IPS-18a (cell line): Measurements from ENCODE around the gene TMEM164.

Experiments used
- H3K27ac ChIP-seq: one replicate; pipeline ENCODE4 v1.5.1; 2013; ENCODE audit warnings: low read length
- H3K27me3 ChIP-seq: one replicate; pipeline ENCODE4 v1.6.1; 2013; ENCODE audit warnings: mild to moderate bottlenecking, low read length; ENCODE audit not compliant: control insufficient read depth, insufficient read depth
- H3K36me3 ChIP-seq: one replicate; pipeline ENCODE4 v1.6.1; 2013; ENCODE audit warnings: low read depth, low read length; ENCODE audit not compliant: control insufficient read depth
- H3K4me1 ChIP-seq: one replicate; pipeline ENCODE4 v1.6.1; 2013; ENCODE audit warnings: low read depth, low read length; ENCODE audit not compliant: control insufficient read depth
- H3K4me3 ChIP-seq: one replicate; pipeline ENCODE4 v1.5.1; 2013; ENCODE audit warnings: low read length
- H3K9ac ChIP-seq: one replicate; pipeline ENCODE4 v1.6.1; 2013; ENCODE audit warnings: mild to moderate bottlenecking, low read length, moderate library complexity
- H3K9me3 ChIP-seq: one replicate; pipeline ENCODE4 v1.6.1; 2013; ENCODE audit warnings: low read depth, low read length; ENCODE audit not compliant: control insufficient read depth

The TMEM164 gene

DNA sequence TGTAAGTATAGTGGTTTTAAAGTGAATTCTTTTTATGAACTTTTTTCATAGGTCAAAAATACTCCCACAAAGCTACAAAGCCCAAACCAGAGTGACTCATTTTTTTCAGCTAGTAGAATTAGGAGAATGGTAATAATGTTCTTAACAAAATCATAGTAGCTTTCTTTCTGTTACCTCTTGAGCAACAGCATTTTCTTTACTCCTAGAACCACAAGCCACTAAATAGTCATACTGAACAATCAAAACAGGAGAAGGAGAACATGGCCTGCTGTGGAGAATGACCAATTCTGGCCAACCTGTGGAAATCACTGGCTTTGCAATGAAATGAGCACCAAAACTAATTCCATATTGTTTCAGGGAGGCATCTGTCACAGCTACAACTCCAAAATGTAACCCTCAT is 202.1 kb downstream of the TMEM164 start:
- peaks cover 10% of the 10 kb centered on the region for H3K36me3 ChIP-seq
- no peak overlapping the region for H3K9ac ChIP-seq
- H3K4me1 ChIP-seq: no peaks in the 10 kb centered on the region
- no peaks in the 10 kb centered on the region for H3K9me3 ChIP-seq
- H3K4me3 ChIP-seq: no peak overlapping the region
- H3K27ac ChIP-seq: no peak overlapping the region
- H3K27me3 ChIP-seq: no peaks in the 10 kb centered on the region

DNA sequence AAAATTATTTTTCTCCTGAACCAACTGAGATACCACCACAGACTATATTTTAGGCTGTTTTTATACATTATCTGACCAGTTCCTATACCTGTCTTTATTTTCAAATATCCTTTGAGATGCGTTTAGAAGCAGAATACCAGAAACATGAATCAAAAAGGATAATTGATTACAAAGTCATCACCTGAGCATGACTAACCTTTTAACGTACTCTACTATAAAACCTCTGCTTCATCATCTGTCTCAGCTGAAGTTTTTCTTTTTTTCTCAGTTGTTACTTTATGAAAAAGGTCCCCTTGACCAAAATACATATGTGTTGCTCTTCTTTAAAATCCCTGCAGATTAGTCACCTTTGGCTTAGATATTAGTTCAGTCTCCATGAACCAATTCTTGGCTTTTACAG is 205.2 kb downstream of the TMEM164 start:
- H3K9ac ChIP-seq: no peak overlapping the region
- peaks cover 6% of the 10 kb centered on the region for H3K4me1 ChIP-seq
- H3K36me3 ChIP-seq: no peaks in the 10 kb centered on the region
- no peak overlapping the region for H3K4me3 ChIP-seq
- no peaks in the 10 kb centered on the region for H3K27me3 ChIP-seq
- no peak overlapping the region for H3K27ac ChIP-seq
- H3K9me3 ChIP-seq: no peaks in the 10 kb centered on the region

DNA sequence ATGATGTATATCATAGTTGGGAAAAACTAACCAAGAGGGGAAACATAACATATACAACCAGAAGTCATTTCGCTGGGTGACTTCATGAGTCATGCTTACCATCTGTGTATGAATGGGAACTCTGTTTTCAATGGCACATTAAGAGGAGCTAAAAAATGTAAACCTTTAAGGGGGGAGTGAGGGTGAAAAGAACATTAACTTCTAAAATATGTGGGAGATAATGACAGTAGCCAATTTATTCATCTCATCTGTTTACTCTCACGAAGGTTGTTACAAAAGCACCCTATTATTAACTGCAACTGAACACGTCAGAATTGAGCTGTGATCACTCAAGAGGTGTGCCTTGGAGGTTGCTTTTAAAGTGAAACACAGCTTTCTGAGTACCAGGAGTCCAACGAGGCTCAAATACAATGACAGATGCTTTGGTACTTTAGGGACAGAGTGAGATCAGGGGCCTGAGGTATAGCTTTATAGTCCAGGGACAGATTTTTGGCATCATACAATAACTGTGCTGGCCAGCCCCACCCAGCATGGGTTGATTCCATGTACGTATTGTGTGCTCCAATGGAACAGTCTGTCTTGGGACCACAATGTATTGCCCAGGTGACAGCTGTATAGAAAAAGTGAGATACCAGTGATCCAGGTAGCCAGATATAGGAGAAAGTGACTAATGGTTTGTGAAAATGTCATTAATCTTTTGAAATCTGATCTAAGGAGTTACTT is 207.7 kb downstream of the TMEM164 start:
- H3K27me3 ChIP-seq: no peaks in the 10 kb centered on the region
- H3K4me3 ChIP-seq: no peak overlapping the region
- H3K9ac ChIP-seq: no peak overlapping the region
- H3K36me3 ChIP-seq: no peaks in the 10 kb centered on the region
- H3K27ac ChIP-seq: no peak overlapping the region
- H3K4me1 ChIP-seq: peaks cover 6% of the 10 kb centered on the region
- no peaks in the 10 kb centered on the region for H3K9me3 ChIP-seq

DNA sequence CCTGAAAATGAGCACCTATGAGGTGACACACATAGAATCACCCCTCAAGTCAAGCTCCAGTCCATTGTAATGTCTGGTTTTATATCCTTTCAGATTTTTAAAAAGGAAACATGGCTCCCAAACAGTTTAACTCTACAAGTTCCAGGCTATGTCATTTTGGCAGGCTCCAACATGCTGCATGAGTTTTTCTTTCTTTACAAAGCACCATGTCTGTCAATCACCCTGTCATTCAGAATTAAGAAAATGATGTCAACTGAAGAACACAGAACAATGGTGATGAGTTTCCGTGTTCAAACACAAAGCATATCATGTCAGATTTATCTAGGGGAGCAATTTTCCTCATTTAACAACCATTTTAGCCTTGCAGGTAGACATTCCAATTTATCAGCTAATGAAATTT is 208.4 kb downstream of the TMEM164 start:
- Histone ChIP-seq H3K27ac (no peak overlapping the region), H3K36me3 (no peaks in the 10 kb centered on the region), H3K4me1 (peaks cover 6% of the 10 kb centered on the region), H3K9ac (no peak overlapping the region), H3K9me3 (no peaks in the 10 kb centered on the region), H3K4me3 (no peak overlapping the region), H3K27me3 (no peaks in the 10 kb centered on the region)

DNA sequence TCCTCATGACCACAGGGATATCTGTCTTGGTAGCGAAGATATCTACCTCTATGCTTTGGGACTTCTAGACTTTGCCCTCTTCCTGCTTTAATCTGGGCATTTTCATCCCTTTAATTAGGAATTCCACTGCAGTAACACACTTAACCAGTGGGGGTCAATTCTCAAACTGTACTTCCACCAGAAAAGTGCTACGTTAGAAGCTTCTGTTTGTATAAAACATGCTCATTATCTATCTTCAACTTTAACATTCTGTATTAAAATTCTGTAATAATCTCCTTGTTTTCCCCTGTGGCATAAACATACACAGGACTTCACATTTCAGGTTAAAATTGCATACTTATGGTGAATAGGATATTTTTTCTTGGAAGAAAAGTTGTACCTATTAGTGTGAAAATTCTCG is 209.4 kb downstream of the TMEM164 start:
- H3K4me3 ChIP-seq: no peak overlapping the region
- H3K9me3 ChIP-seq: no peaks in the 10 kb centered on the region
- H3K4me1 ChIP-seq: peaks cover 6% of the 10 kb centered on the region
- H3K27ac ChIP-seq: no peak overlapping the region
- no peaks in the 10 kb centered on the region for H3K36me3 ChIP-seq
- H3K9ac ChIP-seq: no peak overlapping the region
- no peaks in the 10 kb centered on the region for H3K27me3 ChIP-seq

DNA sequence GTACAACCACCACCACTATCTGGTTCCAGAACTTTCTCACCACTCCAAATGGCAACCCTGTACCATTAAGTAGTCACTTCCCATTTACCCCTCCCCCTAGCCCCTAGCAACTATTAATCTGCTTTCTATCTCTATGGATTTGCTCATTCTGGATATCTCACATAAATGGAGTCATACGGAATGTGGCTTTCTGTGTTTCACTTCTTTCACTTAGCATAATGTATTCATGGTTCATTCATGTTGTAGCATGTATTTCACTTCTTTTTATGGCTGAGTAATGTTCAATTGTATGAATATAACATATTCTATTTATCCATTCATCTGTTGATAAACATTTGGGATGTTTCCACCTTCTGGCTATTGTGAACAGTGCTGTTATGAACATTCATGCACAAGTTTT is 210.3 kb downstream of the TMEM164 start:
- H3K4me1 ChIP-seq: peaks cover 6% of the 10 kb centered on the region
- no peak overlapping the region for H3K9ac ChIP-seq
- no peak overlapping the region for H3K4me3 ChIP-seq
- H3K36me3 ChIP-seq: no peaks in the 10 kb centered on the region
- no peaks in the 10 kb centered on the region for H3K9me3 ChIP-seq
- no peaks in the 10 kb centered on the region for H3K27me3 ChIP-seq
- H3K27ac ChIP-seq: no peak overlapping the region

DNA sequence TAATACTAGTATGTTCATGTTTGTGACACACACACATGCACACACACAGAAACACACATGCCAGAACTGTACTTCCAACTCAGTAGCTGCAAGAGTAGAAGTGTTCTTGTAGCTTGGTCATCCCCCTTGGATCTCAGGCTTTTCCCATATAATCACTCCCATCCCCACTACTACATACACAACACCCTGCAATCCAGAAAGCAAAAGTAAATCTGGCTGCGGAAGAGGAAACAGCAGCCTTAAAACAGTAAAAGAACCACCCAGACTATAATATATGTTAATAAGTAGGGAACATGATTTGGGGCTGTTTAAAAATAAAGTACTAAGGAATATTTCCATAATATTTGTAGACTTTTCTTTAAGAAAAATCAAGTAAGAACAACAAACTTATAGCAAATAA is 211.8 kb downstream of the TMEM164 start:
- H3K36me3 ChIP-seq: no peaks in the 10 kb centered on the region
- H3K4me3 ChIP-seq: no peak overlapping the region
- no peak overlapping the region for H3K27ac ChIP-seq
- H3K9ac ChIP-seq: no peak overlapping the region
- no peaks in the 10 kb centered on the region for H3K9me3 ChIP-seq
- no peaks in the 10 kb centered on the region for H3K27me3 ChIP-seq
- peaks cover 6% of the 10 kb centered on the region for H3K4me1 ChIP-seq

DNA sequence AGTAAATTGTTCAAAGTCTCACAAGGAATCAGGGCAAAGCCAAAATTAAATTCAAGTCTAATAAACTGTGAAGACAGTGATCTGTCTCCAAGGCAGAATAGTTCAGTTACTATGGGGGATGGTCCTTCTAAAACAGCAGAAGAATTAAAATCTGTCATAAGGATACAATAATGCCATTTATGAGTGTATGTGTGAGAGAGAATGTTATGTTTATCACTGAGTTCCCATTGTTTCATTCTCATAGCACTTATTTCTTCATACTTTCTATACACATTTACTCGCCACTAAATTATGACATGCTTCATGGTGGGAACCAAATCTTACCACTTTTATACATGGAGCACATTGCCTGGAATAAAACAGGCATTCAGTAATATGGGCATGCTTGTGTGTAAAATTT is 212.5 kb downstream of the TMEM164 start:
- Histone ChIP-seq H3K9me3 (no peaks in the 10 kb centered on the region), H3K9ac (no peak overlapping the region), H3K27me3 (no peaks in the 10 kb centered on the region), H3K4me1 (peaks cover 3% of the 10 kb centered on the region), H3K27ac (no peak overlapping the region), H3K36me3 (no peaks in the 10 kb centered on the region), H3K4me3 (no peak overlapping the region)

DNA sequence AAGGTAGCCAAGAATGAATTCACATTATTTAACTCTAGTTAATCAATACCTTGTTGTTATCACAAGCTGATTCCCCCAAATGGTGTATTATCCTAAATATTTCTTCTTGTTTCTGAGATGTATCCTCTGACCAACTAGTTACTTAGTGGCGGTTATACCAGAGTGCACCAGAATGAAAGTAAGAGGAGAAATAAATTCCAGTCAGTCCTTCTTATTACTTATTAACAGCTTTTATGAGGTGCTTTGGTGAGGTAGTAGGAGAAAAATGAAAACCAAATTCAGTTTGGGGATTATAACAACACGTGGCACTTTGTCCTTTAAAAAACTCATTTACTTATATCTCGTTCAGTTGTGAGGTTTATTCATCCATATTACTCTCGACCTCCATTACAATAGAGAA is 213.1 kb downstream of the TMEM164 start:
- Histone ChIP-seq H3K9me3 (no peaks in the 10 kb centered on the region), H3K27ac (no peak overlapping the region), H3K4me3 (no peak overlapping the region), H3K36me3 (no peaks in the 10 kb centered on the region), H3K9ac (no peak overlapping the region), H3K4me1 (no peaks in the 10 kb centered on the region), H3K27me3 (no peaks in the 10 kb centered on the region)

DNA sequence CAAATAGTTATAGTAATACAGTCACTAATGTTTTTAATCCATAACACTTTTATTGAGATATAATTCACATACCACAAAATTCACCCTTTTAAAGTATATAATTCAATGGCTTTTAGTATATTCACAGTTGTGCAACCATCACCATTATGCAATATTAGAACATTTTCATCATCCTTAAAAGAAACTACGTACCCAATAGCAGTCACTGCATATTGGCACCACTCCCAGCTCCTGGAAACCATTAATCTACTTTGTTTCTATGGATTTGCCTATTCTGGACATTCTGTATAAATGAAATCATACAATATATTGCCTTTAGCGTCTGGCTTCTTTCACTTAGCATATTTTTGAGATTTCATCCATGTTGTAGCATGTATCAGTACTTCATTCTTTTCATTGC is 215.7 kb downstream of the TMEM164 start:
- H3K27ac ChIP-seq: no peak overlapping the region
- H3K36me3 ChIP-seq: no peaks in the 10 kb centered on the region
- H3K27me3 ChIP-seq: no peaks in the 10 kb centered on the region
- H3K9ac ChIP-seq: no peak overlapping the region
- H3K9me3 ChIP-seq: no peaks in the 10 kb centered on the region
- no peaks in the 10 kb centered on the region for H3K4me1 ChIP-seq
- H3K4me3 ChIP-seq: no peak overlapping the region

DNA sequence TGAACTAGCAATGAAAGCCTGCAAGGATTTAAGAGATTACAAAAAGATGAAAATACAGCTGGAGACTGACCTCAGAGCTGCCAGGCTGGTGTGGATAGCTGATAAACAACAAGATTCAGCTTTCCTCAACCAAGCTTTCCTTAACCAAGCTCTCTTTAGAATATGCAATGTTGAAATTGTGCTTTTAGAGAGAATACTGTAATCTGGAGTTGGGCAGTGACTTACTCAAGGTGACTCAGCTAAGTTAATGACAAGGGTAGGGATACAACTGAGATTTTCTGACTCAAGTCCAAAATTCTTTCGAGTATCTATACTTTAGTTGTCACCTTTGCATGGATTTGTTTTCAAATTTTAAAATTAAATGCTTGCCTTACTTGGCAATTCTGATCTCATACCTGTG is 217.0 kb downstream of the TMEM164 start:
- Histone ChIP-seq H3K36me3 (no peaks in the 10 kb centered on the region), H3K27ac (no peak overlapping the region), H3K27me3 (no peaks in the 10 kb centered on the region), H3K9ac (no peak overlapping the region), H3K4me1 (no peaks in the 10 kb centered on the region), H3K4me3 (no peak overlapping the region), H3K9me3 (no peaks in the 10 kb centered on the region)

DNA sequence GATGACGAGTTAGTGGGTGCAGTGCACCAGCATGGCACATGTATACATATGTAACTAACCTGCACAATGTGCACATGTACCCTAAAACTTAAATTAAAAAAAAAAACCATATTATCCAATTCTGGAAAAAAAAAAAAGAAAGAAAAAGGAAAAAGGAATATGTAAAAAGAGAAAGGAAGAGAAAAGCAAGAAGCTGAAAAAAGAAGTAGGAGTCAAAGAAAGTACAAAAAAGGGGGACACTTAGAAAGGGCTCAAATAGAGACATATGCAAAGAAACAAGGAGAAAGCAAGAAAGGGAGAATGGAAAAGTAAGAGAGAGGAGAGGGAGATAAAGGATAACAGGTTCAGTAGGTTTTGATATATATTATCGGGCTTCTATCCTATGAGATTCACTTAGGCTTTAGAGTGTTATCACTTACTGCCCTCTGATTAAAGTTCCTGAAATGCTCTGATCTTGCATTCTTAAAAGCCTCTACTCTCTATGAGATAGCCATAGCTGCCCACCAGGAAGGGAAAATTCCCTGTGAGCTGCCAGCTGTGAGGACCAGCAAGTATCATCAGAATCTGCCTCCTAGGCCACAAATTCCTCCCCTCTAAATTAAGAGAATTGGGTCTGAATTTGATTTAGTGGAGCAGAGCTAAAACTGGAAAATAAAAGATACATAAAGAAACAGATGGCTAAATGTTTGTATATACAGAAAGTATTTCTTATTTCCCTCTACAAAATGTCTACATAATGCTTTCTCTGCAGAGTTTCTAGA is 219.8 kb downstream of the TMEM164 start:
- Histone ChIP-seq H3K9ac (no peak overlapping the region), H3K4me1 (no peaks in the 10 kb centered on the region), H3K27ac (no peak overlapping the region), H3K36me3 (no peaks in the 10 kb centered on the region), H3K9me3 (no peaks in the 10 kb centered on the region), H3K27me3 (no peaks in the 10 kb centered on the region), H3K4me3 (no peak overlapping the region)
